ENCODE results near the gene CBX8.

The CBX8 gene

DNA sequence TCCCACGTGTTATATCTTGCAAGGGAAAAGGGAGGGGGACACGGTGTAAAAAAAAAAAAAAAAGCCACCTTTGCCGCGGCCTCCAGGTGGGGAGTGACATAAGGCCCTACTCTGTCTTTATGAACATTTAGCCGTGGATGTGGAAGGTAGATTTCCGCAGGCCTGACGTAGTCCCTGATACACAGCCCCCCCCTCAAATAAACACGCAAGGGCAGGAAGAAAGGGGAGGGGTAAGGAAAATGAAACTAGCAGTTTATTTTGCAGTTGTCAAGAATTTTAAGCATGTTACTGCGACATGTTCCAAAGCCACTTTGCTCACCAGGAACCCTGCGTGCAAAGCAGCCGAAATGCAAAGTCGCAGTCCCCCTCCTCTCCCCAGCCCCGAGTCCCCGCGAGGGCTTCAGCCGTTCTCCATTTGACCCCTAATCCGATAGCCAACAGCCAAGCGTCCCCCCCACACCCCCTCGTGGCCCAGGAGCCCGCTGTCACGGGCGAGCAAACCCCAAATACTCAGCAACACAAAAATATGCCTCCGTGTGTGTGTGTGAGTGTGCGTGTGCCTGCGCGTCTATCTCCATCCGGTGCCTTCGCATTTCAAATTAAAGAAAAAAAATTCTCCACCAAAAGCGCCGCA is 41.1 kb upstream of the CBX8 start:
- Histone ChIP-seq H3K4me3 (ENCODE audit: insufficient read depth, low read length, poor library complexity, severe bottlenecking) (peak overlapping the region; percentile 98), H3K79me2 (ENCODE audit: insufficient read depth, low read length) (peaks cover 23% of the 10 kb centered on the region), H3K9ac (ENCODE audit: low read length) (peak overlapping the region; percentile 82), H3K9me3 (ENCODE audit: insufficient read depth, low read length) (no peaks in the 10 kb centered on the region), H3K27ac (ENCODE audit: low read depth, low read length) (peak overlapping the region; percentile 92), H3K9me2 (replicated peaks; ENCODE audit: insufficient read depth, low read length) (no peaks in the 10 kb centered on the region), H3K36me3 (ENCODE audit: low read length) (0 out of 2 replicates have a peak, but pooled peaks cover 3% of the 10 kb centered on the region), H3K27me3 (ENCODE audit: low read length) (no peaks in the 10 kb centered on the region), H3F3A (ENCODE audit: insufficient read depth) (peaks cover 14% of the 10 kb centered on the region), H3K4me2 (ENCODE audit: low read depth, low read length, poor library complexity, severe bottlenecking) (peak overlapping the region; percentile 96), H4K20me1 (ENCODE audit: low read depth, low read length) (peaks cover 14% of the 10 kb centered on the region; the same call in 1 of the 2 replicates), H2AFZ (ENCODE audit: low read depth, low read length, severe bottlenecking) (no peak overlapping the region)
- TF ChIP-seq CTCF (IDR thresholded peaks at IDR 0.05; ENCODE audit: insufficient read depth, low read length, poor library complexity, severe bottlenecking) (no peak), EZH2phosphoT487 (conservative IDR thresholded peaks at IDR 0.05; ENCODE audit: low read length) (no peak)

DNA sequence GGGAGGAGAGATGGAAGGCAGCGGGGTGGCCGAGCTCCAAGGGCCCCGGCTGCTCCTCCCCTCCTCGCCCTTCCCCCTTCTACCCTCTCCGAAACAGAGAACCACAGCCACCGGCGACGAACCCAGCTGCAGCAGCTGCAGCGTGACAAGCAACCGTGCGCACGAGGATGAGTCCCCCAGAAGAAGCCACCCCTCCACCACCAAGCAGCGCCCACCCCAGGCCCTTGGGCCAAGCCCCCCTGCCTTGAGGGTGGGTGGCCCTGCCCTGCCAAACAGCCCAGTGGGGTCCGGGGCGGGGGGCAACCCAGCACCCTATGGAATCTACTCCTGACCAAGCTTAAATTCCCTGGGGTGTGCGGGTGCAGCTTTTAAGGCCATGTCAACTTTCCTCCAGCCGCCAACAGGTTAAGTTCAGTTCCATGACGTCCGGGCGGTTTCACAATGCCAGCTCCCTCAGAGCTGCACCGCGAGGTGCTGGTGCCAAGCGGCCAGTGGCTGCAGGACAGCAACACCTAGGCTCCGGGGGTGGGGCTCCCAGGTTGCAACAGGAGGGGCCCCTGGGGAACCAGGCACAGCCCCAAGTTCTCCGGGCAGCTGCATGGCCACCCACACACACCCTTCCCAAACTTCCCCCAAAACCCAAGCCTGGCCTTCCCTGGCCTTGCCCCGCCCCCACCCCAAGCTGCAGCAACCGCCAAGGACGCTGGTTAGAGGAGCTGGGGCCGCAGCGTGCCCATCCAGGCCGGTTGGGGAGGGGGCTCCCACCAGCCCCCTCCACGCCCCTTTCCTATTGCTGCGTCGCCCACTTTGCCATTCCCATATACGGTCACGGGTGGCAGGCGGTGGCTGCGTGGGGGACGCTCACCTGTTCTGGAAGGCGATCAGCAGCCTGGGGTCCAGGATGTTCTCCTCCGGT is 40.4 kb upstream of the CBX8 start:
- peak overlapping the region; percentile 82 for H3K9ac ChIP-seq (ENCODE audit: low read length)
- H3K4me2 ChIP-seq (ENCODE audit: low read depth, low read length, poor library complexity, severe bottlenecking), result peak overlapping the region; percentile 96
- peaks cover 23% of the 10 kb centered on the region for H3K79me2 ChIP-seq (ENCODE audit: insufficient read depth, low read length)
- H3K4me3 ChIP-seq (ENCODE audit: insufficient read depth, low read length, poor library complexity, severe bottlenecking), result peak overlapping the region; percentile 98
- H3K9me3 ChIP-seq (ENCODE audit: insufficient read depth, low read length), result no peaks in the 10 kb centered on the region
- H3K27me3 ChIP-seq (ENCODE audit: low read length), result no peaks in the 10 kb centered on the region
- peak overlapping the region; percentile 92 for H3K27ac ChIP-seq (ENCODE audit: low read depth, low read length)
- TF ChIP-seq EZH2phosphoT487 (conservative IDR thresholded peaks at IDR 0.05; ENCODE audit: low read length), result no peak
- H3K36me3 ChIP-seq (ENCODE audit: low read length), result 0 out of 2 replicates have a peak, but pooled peaks cover 3% of the 10 kb centered on the region
- peaks cover 17% of the 10 kb centered on the region; the same call in 1 of the 2 replicates for H4K20me1 ChIP-seq (ENCODE audit: low read depth, low read length)
- H3K9me2 ChIP-seq (replicated peaks; ENCODE audit: insufficient read depth, low read length), result no peaks in the 10 kb centered on the region
- no peak overlapping the region for H2AFZ ChIP-seq (ENCODE audit: low read depth, low read length, severe bottlenecking)
- H3F3A ChIP-seq (ENCODE audit: insufficient read depth), result peaks cover 14% of the 10 kb centered on the region

DNA sequence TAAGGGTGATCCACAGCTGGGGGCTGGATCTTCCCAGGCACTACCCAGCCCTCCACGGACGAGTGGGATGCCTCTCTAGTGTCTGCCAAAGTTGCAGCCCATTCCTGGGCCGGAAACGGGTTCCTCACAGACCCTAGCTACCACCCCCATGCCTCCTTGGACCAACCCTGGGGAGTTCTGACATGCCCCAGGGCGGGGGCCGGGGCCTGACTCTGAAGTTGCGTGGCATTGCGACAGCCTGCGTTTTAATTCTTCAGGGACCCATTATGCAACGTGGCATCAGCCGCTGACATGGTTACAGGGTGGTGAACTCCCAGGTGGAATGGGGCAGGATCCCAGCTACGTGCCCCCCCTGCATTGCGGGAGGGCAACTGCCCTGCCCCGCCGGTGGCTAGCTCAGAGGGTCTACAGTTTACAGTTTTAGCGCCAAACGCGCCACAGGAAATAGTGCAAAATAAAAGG is 39.7 kb upstream of the CBX8 start:
- peaks cover 17% of the 10 kb centered on the region; the same call in 1 of the 2 replicates for H4K20me1 ChIP-seq (ENCODE audit: low read depth, low read length)
- H3K79me2 ChIP-seq (ENCODE audit: insufficient read depth, low read length), result peaks cover 23% of the 10 kb centered on the region
- TF ChIP-seq CTCF (IDR thresholded peaks at IDR 0.05; ENCODE audit: insufficient read depth, low read length, poor library complexity, severe bottlenecking), result no peak
- no peak for TF ChIP-seq EZH2phosphoT487 (conservative IDR thresholded peaks at IDR 0.05; ENCODE audit: low read length)
- H3K27ac ChIP-seq (ENCODE audit: low read depth, low read length), result peak overlapping the region; percentile 92
- peak overlapping the region; percentile 82 for H3K9ac ChIP-seq (ENCODE audit: low read length)
- peak overlapping the region; percentile 22 for H3K4me3 ChIP-seq (ENCODE audit: insufficient read depth, low read length, poor library complexity, severe bottlenecking)
- H3K36me3 ChIP-seq (ENCODE audit: low read length), result 0 out of 2 replicates have a peak, but pooled peaks cover 3% of the 10 kb centered on the region
- no peak overlapping the region for H2AFZ ChIP-seq (ENCODE audit: low read depth, low read length, severe bottlenecking)
- H3F3A ChIP-seq (ENCODE audit: insufficient read depth), result peaks cover 14% of the 10 kb centered on the region
- no peaks in the 10 kb centered on the region for H3K9me2 ChIP-seq (replicated peaks; ENCODE audit: insufficient read depth, low read length)
- no peaks in the 10 kb centered on the region for H3K9me3 ChIP-seq (ENCODE audit: insufficient read depth, low read length)
- no peaks in the 10 kb centered on the region for H3K27me3 ChIP-seq (ENCODE audit: low read length)
- H3K4me2 ChIP-seq (ENCODE audit: low read depth, low read length, poor library complexity, severe bottlenecking), result peak overlapping the region; percentile 96
